GM19395 (cell line): ENCODE measurements around the gene TXN2.
"Not testable (repeated sequence)": the region's sequence is repeated elsewhere in the genome, so short reads cannot be mapped to it uniquely, and the experiment has no call there.

Source experiments
- ATAC-seq: cut with Tn5 transposase; IDR thresholded peaks from one replicate; pipeline ENCODE4 v1.9.1; 2021; ENCODE audit warnings: mild to moderate bottlenecking, moderate library complexity; ENCODE audit not compliant: unreplicated experiment

The TXN2 gene

DNA sequence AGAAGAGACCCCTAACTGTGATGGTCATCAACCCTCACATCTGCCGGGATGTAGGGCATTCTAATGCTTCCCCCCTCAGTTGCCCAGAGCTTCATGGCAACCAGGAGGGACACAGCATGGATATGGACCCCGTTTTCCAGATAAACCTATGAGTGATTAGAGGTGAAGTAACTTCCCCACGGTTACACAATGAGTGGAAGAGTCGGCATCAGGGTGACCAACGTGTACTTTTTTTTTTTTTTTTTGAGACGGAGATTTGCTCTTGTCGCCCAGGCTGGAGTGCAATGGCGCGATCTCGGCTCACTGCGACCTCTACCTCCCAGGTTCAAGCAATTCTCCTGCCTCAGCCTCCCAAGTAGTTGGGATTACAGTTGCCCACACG is 25.0 kb downstream of the TXN2 start:
- no peak for ATAC-seq

- ATAC-seq: no peak
These were observed 25.6 kb downstream of the TXN2 start for GRCh38 chr22:36455571-36456463.

- ATAC-seq: peak; percentile 54
These were observed 26.4 kb downstream of the TXN2 start for GRCh38 chr22:36454916-36455570.

GRCh38 chr22:36453855-36454378 is 27.5 kb downstream of the TXN2 start:
- ATAC-seq: no peak

- not testable (repeated sequence) for ATAC-seq
These were observed 28.3 kb downstream of the TXN2 start for GRCh38 chr22:36452978-36453607.

DNA sequence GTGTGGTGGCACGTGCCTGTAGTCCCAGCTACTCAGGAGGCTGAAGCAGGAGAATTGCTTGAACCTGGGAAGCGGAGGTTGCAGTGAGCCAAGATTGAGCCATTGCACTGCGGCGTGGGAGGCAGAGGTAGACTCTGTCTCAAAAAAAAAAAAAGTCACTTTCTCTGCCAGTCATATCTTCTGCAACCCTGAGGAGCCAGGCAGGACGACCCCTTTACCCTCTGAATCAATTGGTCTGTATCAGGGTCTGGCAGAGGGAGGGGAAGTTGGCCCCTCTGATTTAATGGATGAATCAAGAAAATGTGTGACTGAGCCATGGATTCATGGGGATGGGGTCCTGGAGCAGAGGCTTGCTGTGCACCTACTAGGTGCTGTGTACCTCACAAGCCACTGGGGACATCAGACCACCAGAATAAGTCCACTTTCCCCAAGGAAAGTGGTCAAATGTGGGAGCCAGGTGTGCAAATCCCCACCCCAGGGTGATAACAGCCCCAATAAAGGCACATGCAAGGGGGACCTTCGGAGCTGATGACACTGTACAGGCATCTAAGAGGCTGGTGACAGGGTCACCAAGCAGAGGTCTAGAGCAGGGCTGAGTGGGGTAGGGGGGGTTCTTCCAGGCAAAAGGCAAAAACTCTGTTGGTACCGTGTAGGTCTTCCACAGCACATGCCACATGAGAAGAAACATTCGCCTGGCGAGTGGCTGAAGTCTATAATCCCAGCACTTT is 29.0 kb downstream of the TXN2 start:
- ATAC-seq: no peak

DNA sequence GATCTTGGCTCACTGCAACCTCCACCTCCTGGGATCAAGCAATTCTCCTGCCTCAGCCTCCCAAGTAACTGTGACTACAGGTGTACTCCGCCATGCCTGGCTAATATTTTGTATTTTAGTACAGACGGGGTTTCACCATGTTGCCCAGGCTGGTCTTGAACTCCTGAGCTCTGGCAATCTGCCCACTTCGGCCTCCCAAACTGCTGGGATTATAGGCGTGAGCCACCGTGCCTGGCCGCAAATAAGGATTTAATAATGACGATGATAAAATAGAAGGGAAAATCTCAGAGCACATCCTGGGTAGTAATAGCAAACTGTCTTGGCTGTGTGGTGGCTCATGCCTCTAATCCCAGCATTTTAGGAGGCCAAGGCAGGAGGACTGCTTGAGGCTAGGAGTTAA is 30.5 kb downstream of the TXN2 start:
- ATAC-seq: not testable (repeated sequence)

- no peak for ATAC-seq
These were observed 31.8 kb downstream of the TXN2 start for GRCh38 chr22:36449596-36450175.

- ATAC-seq: no peak
These were observed 33.8 kb downstream of the TXN2 start for GRCh38 chr22:36447632-36448031.

DNA sequence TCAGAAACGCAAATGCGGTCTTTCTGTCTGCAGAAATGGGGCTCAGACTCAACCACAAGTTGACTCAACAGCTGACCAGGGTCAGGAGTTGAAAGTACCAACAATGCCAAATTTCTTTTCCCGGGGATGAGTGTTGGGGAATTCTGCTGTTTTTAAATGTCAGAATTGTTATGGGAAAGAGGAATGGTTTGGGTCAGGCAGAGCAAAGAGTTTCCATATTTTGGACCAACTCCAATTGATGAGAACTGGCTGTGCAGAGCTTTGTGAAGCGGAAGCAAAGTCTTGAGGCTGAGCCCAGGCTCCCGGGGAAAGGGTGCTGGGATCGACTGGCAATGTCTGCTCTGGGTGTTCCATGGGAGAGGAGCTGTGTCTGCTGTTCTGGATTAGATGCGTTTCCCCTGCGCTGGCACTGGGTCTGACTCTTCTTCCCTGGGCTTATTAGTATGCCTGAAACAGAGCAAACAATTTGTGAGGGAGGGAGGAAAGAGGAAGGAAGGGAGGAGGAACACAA is 36.2 kb downstream of the TXN2 start:
- ATAC-seq: no peak

DNA sequence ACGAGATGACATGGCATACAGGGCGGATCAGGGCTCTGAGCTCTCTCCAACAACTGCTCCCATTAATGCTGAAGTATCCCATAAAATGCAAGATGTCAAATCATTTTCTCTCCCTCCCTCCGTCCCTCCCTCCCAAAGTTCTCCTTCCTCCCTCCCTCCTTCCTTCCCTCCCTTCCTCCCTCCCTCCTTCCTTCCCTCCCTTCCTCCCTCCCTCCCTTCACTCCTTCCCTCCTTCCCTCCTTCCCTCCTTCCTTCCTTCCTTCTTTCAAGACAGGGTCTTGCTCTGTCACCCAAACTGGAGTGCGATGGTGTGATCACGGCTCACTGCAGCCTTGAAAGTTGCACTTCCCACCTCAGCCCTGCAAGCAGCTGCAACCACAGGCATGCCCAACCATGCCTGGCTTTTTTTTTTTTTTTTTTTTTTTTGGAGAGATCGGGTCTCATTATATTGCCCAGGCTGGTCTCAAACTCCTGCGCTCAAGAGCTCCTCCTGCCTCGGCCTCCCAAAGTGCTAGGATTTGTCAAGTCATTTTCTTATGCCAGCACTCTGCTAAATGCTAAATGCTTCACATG is 38.2 kb downstream of the TXN2 start:
- ATAC-seq: no peak

- no peak for ATAC-seq
These were observed 38.8 kb downstream of the TXN2 start for GRCh38 chr22:36442506-36443197.

DNA sequence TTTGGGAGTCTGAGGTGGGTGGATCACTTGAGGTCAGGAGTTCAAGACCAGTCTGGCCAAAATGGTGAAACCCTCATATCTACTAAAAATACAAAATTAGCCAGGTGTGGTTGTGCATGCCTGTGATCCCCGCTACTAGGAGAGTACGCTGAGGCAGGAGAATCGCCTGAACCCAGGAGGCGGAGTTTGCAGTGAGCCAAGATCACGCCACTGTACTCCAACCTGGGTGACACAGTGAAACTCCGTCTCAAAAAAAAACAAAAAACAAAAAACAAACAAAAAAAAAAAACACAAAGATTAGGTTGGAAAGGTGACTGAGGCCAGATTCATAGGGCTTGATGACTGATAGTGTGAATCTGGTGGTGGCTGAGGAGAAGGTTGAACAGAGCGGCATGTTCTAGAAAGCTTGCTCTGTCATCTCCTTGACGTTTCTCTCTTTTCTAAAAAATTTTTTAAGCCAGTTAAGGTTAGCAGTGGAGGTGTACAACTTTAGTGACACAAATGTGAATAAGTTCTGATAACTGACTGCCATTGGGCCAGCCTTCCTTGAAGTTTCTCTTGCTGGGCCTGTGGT is 40.9 kb downstream of the TXN2 start:
- no peak for ATAC-seq

- no peak for ATAC-seq
These were observed 41.8 kb downstream of the TXN2 start for GRCh38 chr22:36439481-36440271.

DNA sequence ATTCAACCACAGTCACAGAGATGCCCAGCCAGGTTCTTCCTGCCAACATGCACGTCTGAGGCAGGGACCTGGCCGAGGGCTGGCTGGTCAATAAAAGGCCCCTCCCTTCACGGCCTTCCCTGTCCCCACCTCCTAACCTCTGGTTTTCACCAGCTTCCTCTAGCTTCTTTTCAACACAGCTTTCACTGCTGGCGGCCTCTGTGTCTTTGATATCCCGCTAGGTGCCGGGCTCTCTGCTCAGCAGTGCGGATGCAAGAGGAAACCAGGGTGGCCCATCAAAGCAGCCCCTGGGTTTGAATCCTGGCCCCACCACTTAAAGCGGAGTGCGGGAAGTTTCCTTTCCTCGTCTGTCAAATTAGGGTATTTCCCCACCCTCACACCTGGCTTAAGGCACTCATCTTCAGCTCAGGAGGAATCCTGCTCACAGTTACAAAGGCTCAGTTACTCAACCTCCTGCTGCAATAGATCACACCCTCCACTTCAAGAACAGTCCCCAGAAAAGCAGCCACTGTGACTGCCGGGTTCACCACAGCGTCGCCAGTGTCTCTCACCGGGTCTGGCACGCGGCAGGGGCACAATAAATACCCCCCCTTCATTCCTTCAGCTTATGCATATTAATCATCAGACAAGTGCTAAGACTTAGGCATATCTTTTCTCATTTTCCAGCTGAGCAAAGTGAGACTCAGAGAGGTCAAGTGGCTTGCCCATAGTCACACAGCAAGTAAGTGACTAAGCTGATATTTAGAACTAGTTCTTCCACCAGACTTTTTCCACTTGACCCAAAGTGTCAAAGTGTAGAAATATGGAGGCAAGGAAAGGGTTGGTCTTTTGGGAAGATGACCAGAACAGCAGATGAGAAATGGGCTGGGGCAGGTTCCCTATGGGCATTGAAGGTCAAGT is 45.7 kb downstream of the TXN2 start:
- ATAC-seq: peak; percentile 77

- ATAC-seq: no peak
These were observed 47.9 kb downstream of the TXN2 start for GRCh38 chr22:36433318-36434231.
